Measurements from ENCODE around the gene FOXP1. TPM values are rescaled to one million over a fixed set of nuclear protein-coding genes. Genes with fewer than 3 reads are reported as not detected.
A peak's percentile ranks its signal among the peaks of the same experiment; 100 is the strongest.

Gene FOXP1
- total and polyA plus RNA-seq, 2 donors (not counting 1 experiment from before 2014, with no cell fraction given), result 91.1 to 508 TPM

DNA sequence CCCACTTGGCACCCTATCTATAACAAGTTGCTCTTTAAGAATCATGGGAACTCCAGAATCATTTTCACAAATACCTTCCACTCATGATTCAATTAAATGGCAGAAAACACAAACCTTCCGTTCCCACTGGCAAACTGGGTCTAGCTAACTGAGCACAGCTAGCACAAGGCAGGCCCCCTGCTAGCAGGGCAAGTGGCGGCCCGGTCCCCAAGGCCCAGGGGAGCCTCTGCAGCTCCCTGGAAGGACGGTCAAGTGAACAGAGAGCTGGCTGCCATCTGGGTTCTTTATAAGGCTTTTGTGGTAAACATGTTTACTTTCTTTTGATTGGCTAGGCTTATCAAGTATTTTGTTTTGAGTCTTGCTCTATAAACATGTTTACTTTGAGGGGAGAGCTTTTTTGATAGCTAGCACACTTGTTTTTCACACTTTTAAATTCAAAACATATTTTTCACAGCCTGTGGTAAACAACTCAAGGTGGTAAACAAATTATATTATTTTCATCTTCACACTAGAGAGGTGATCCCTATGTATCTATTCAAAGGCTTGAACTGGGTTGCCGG, 81.4 kb downstream of the FOXP1 start:
- Histone ChIP-seq H3K4me2 (replicated peaks; ENCODE audit: low read depth, low read length, poor library complexity, severe bottlenecking) (peak overlapping the region; percentile 33), H3K79me2 (ENCODE audit: control insufficient read depth, insufficient read depth, low read length) (peaks cover 92% of the 10 kb centered on the region), H3K27ac (ENCODE audit: low read length in 2 of 2) (peak overlapping the region in 1 of 2 donors; percentile 67), H4K20me1 (ENCODE audit: control insufficient read depth, insufficient read depth, low read length, poor library complexity, severe bottlenecking) (no peaks in the 10 kb centered on the region), H3K9me3 (ENCODE audit: control extremely low read depth in 1 of 3, control insufficient read depth in 2 of 3, insufficient read depth in 1 of 3, low read length in 2 of 3) (no peaks in the 10 kb centered on the region), H2AFZ (ENCODE audit: insufficient read depth, low read depth, low read length, poor library complexity, severe bottlenecking) (peak overlapping the region; percentile 5), H3K9ac (ENCODE audit: low read length) (no peak overlapping the region), H3K36me3 (replicated peaks in 1 of 2; ENCODE audit: control extremely low read depth in 1 of 2, control insufficient read depth in 1 of 2, extremely low read depth in 1 of 2, insufficient read depth in 2 of 2, low read length in 1 of 2) (peaks cover 0 to 1% of the 10 kb centered on the region in 2 experiments), H3K4me3 (ENCODE audit: control extremely low read depth in 1 of 5, extremely low read depth in 1 of 5, insufficient read depth in 1 of 5, low read depth in 2 of 5, low read length in 4 of 5) (peak overlapping the region in 1 of 5 experiments; percentile 7), H3K27me3 (replicated peaks in 1 of 4; ENCODE audit: control extremely low read depth in 1 of 4, control insufficient read depth in 3 of 4, insufficient read depth in 4 of 4, low read length in 3 of 4) (no peaks in the 10 kb centered on the region), H3K4me1 (ENCODE audit: control insufficient read depth in 2 of 2, insufficient read depth in 2 of 2, low read length in 2 of 2) (peaks cover 36 to 39% of the 10 kb centered on the region in 2 donors)
- no peaks in the 10 kb centered on the region for H3K9me3 Mint-ChIP-seq (ENCODE audit: insufficient read depth)
- no peaks in the 10 kb centered on the region for H3K27me3 Mint-ChIP-seq
- POLR2A ChIA-PET, result interaction anchor here (0.6 to 1.0 kb wide), 2 partner anchors 80 to 373 kb away, joined by 3 read pairs; no protein-coding TSS in a partner anchor
- H3K27ac Mint-ChIP-seq, result peak overlapping the region; percentile 81
- intact Hi-C loops (cut with micrococcal nuclease), result no loop called here
- WGBS (ENCODE audit: insufficient coverage), result 24% methylated on average over 4 of the region's 5 CpGs
- CTCF ChIA-PET, result interaction anchor here (1.0 to 1.1 kb wide), 3 partner anchors 10 to 46 kb away, joined by 3 read pairs; no protein-coding TSS in a partner anchor
- peaks cover 72% of the 10 kb centered on the region for H3K4me1 Mint-ChIP-seq
- ATAC-seq (ENCODE audit: low read depth) (no peak), DNase-seq (no peak)
- H3K4me3 Mint-ChIP-seq, result no peak overlapping the region
- TF ChIP-seq, protein P1, sequence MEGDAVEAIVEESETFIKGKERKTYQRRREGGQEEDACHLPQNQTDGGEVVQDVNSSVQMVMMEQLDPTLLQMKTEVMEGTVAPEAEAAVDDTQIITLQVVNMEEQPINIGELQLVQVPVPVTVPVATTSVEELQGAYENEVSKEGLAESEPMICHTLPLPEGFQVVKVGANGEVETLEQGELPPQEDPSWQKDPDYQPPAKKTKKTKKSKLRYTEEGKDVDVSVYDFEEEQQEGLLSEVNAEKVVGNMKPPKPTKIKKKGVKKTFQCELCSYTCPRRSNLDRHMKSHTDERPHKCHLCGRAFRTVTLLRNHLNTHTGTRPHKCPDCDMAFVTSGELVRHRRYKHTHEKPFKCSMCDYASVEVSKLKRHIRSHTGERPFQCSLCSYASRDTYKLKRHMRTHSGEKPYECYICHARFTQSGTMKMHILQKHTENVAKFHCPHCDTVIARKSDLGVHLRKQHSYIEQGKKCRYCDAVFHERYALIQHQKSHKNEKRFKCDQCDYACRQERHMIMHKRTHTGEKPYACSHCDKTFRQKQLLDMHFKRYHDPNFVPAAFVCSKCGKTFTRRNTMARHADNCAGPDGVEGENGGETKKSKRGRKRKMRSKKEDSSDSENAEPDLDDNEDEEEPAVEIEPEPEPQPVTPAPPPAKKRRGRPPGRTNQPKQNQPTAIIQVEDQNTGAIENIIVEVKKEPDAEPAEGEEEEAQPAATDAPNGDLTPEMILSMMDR (IDR thresholded peaks at IDR 0.05), result no peak
- no peak for TF ChIP-seq EZH2 (IDR thresholded peaks at IDR 0.05; ENCODE audit: borderline replicate concordance, insufficient read depth, low read depth, low read length, poor library complexity, severe bottlenecking)

DNA sequence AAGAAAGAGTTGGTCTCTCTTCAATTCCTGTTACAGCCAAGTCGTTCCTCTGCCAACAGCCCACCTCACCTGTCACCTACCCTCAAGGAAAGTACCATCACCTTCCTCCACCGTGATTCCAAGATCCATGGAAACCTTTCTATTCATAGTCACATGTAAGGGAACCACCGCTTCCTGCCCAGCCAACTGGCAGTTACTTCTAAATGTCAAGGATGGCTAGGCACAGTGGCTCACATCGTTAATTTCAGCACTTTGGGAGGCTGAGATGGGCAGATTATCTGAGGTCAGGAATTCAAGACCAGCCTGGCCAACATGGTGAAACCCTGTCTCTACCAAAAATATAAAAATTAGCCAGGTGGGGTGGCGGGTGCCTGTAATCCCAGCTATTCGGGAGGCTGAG, 82.8 kb downstream of the FOXP1 start:
- Mint-ChIP-seq H3K4me1 (peaks cover 76% of the 10 kb centered on the region), H3K27ac (peak overlapping the region; percentile 15), H3K4me3 (peak overlapping the region; percentile 0), H3K27me3 (no peaks in the 10 kb centered on the region), H3K9me3 (ENCODE audit: insufficient read depth) (no peaks in the 10 kb centered on the region)
- WGBS (ENCODE audit: insufficient coverage), result 40% methylated on average over 2 of the region's 6 CpGs
- Histone ChIP-seq H3K4me3 (ENCODE audit: control extremely low read depth in 1 of 5, extremely low read depth in 1 of 5, insufficient read depth in 1 of 5, low read depth in 2 of 5, low read length in 4 of 5) (no peak overlapping the region), H3K4me1 (ENCODE audit: control insufficient read depth in 2 of 2, insufficient read depth in 2 of 2, low read length in 2 of 2) (peaks cover 48 to 49% of the 10 kb centered on the region in 2 donors), H3K27ac (ENCODE audit: low read length in 2 of 2) (peak overlapping the region in 1 of 2 donors; percentile 50), H3K4me2 (replicated peaks; ENCODE audit: low read depth, low read length, poor library complexity, severe bottlenecking) (no peak overlapping the region), H4K20me1 (ENCODE audit: control insufficient read depth, insufficient read depth, low read length, poor library complexity, severe bottlenecking) (no peaks in the 10 kb centered on the region), H2AFZ (ENCODE audit: insufficient read depth, low read depth, low read length, poor library complexity, severe bottlenecking) (no peak overlapping the region), H3K9ac (ENCODE audit: low read length) (no peak overlapping the region), H3K79me2 (ENCODE audit: control insufficient read depth, insufficient read depth, low read length) (peaks cover 87% of the 10 kb centered on the region), H3K9me3 (ENCODE audit: control extremely low read depth in 1 of 3, control insufficient read depth in 2 of 3, insufficient read depth in 1 of 3, low read length in 2 of 3) (no peaks in the 10 kb centered on the region), H3K27me3 (replicated peaks in 1 of 4; ENCODE audit: control extremely low read depth in 1 of 4, control insufficient read depth in 3 of 4, insufficient read depth in 4 of 4, low read length in 3 of 4) (no peaks in the 10 kb centered on the region), H3K36me3 (replicated peaks in 1 of 2; ENCODE audit: control extremely low read depth in 1 of 2, control insufficient read depth in 1 of 2, extremely low read depth in 1 of 2, insufficient read depth in 2 of 2, low read length in 1 of 2) (no peaks in the 10 kb centered on the region)
- TF ChIP-seq EZH2 (IDR thresholded peaks at IDR 0.05; ENCODE audit: borderline replicate concordance, insufficient read depth, low read depth, low read length, poor library complexity, severe bottlenecking), result no peak
- TF ChIP-seq, protein P1 (IDR thresholded peaks at IDR 0.05), result no peak
- ATAC-seq (ENCODE audit: low read depth) (no peak), DNase-seq (no peak)
- ChIA-PET POLR2A (interaction anchor here (1.1 kb wide), 1 partner anchor 36 kb away, joined by 7 read pairs; no protein-coding TSS in a partner anchor), CTCF (no interaction called here)
- intact Hi-C loops (cut with micrococcal nuclease), result no loop called here

All from B cell (primary cell).